SK-MEL-5 (cell line): ENCODE measurements around the gene SFMBT2. TPM values are rescaled to one million over a fixed set of nuclear protein-coding genes. Genes with fewer than 3 reads are reported as not detected.
A peak's percentile ranks its signal among the peaks of the same experiment; 100 is the strongest.
"Not testable (repeated sequence)": the region's sequence is repeated elsewhere in the genome, so short reads cannot be mapped to it uniquely, and the experiment has no call there.

Experiments used
- DNase-seq: peaks from one replicate; pipeline ENCODE4 v3.0.0-alpha.2; 2016; ENCODE audit warnings: low read depth, low spot score
- in situ Hi-C: cut with HindIII; loops from 2 replicates; pipeline ENCODE4 v1.10.0; 2016; ENCODE audit warnings: low sequenced_read_pairs, high pct_unique_total_duplicates, low pct_unique_long_range_greater_than_20kb
- total RNA-seq: library from RNA; depleted of rRNA; stranded (reverse); fragments of >200 nt; shearing (Covaris generic); gene quantifications from 2 replicates; pipeline ENCODE4 v1.2.3, GENCODE V29; 2014

The SFMBT2 gene
- total RNA-seq, 1 experiment from 2014 or later = 2.2 TPM

DNA sequence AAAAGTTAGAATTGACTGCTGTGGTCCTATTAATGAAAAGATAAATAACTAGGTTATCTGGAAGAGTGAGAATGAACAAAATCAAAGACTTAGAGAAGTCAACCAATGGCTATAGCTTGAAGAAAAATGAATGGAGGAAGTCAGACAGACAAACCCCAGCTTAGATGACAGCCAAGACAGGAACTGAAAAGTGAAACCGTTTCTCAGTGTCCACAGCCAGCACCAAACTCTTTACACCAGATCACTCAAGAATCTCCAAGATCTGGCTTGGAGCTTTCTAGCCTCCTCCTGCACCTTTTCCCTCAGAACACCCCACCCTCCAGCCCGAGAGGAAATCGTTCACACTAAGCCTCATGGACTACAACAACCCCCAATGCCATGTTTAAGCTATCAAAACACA lies 167.0 kb downstream of the SFMBT2 start:
- DNase-seq = no peak
- in situ Hi-C loops = no loop called here

DNA sequence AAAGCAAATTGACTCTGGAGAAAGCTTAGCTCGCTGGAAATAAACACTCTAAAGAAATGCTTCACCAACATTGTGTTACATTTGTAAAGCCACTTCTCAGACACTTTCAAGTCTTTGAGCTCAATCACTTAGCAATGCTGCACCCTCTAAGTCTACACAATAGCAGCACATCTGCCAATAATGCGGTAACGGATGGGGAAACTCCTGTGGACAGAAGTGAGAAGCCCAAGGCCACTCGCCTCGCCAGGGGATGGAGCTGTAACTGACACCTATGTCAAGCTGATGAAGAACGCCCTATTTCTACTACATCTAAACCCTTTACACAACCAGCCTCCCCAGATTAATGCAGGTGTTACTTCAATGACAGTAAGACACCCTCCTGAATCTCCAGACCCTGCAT lies 167.7 kb downstream of the SFMBT2 start:
- no peak for DNase-seq
- in situ Hi-C loops = no loop called here

DNA sequence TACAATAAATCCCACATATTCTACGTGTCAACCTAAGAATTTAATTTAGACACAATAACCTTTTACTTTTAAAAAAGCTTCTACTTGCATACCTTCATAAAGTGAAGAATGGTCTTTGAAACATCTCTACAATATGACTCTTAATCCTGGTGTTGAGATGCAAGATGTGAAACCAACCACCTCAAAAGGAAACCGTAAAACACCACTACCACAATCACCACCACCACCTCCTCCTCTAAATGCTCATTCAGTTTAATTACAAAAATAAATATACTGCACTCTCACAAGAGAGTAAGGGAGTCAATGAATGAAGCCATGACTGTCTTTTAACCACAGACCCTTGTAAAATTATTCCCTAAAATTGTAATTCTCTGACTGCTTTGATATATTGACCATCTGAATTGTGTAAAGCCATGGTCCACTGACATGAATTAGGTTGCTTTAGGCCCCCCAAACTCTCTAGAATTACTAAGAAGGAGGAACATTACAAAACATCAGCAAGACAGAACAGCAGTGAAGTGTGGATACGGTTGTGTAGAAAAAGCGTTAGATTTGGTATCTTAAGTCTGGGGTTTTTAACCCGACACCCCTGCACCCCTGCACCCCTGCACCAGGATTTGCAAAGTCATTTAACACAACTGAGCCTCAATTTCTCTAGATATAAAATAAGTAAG lies 171.4 kb downstream of the SFMBT2 start:
- no peak for DNase-seq
- in situ Hi-C loops = no loop called here

DNA sequence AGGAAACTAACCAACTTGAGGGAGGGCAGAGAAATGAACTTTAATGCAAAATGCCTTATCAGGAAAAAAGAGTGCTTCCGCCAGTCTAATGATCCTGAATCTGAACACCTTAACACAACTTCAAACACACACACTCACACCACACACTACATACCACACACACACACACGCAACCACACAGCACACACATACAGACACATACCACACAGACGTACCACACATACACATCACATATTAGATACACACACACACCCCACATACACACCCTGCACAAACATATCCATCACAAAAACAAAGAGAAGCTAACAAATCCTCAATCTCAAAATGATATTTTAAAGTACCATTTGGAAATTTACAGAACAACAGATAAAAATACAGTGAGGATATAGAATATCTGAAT lies 175.5 kb downstream of the SFMBT2 start:
- in situ Hi-C loops = no loop called here
- no peak for DNase-seq

DNA sequence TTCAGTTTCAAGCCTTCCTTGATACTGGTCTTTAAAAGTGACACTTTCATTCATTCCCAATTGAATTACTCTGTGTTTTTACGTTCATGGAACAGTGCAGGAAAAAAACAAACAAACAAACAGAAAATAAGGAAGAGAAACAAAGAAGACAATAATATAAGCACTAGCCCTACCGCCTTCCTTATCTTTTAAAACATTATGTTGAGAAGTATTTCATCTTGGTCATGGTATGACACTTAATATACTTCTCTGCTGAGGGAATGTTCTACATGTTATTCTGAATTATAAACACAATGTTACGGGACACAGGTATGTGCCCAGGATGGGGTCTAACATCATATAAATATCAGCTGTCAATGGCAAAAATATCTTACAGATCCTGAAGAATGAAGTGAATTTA lies 176.7 kb downstream of the SFMBT2 start:
- DNase-seq = no peak
- in situ Hi-C loops = no loop called here

DNA sequence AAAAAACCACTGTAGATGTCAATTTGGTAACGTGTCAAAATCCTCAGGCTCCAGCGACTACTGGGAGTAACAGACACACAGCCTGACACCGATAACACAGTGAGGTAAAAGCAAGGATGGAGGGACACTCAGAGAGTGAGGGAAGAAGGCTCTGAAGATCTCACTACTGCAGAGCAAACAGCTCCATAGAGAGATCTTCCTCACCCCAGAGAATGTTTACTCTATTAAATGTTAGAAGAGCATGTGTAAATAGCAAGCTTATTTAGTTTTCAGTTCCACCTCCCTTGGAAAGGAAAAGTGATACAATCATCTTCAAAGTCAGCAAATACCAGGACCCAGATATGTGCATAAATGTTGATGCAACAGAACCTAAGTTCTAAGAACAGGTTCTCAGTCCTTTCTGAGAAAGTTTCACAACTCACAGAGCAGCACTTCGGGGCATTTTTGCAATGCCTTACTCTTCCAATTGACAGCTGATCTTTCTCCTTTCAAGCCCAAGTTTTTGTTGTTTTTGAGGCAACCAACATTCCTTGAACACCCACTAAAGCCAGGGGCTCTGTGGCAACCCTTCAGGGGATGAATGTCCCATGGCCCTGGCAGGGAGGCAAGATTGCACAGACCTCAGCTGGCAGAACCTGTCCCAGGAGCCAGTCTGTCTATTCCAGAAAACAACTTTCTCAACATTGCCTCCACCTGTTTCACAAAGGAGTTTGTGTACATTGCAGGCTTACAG lies 177.4 kb downstream of the SFMBT2 start:
- in situ Hi-C loops = no loop called here
- DNase-seq = no peak

DNA sequence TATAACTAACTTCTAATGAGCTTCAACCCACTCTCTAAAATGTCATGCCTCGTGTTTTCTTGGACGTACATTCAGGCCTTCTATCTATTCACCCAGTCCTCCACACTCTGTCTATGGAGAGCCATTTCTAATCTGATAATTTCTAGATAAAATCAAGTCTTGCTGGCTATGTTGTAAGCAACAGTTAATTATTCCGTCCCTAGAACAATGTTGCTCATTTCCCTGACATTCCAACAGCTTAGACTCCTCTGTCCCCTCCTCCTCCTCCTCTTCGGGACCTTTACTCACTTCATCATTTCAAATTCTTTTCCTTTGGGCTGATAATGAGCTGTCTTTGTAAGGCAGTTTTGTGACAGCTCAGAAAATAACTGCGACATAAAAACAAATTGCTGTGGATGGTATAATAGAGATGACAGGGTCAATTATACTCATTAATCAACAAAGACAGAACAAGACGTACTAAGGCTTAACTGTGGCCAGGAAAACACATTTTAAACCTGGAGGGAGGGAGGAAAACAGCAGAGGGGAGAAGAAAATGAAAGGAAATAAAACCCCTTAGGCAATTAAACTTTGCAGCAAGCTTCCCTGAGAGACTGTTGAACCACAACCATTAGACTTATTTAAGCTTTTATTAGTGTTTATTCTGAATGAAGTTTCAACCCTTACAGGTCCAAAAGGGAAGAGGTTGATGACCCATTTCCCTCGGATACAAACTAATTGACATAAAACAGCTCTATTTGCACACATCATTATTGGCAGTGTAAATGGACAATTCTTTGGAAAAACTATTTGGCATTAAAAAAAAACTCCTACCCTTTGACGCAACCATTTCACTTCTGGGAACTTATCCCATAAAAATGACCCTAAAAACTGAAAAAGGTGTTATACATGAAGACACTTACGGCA lies 179.1 kb downstream of the SFMBT2 start:
- in situ Hi-C loops = no loop called here
- DNase-seq = no peak

DNA sequence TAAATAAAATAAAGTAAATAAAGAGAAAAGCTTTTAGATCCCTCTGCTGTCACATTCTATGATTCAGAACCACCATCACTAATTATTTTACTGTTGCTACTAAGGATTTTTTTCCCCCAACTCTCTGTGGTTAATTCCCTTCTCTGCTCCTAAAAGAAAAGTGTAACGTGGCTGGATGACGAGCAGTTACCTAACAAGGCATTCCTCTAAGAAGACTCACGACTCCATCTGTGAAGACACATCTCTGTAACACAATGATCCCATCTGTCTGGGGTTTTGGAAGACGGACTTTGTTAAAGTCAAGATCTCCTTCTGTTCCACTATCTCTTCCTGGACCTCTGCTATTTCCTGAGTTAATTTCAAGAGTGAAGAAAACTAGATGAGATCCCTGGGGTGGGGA lies 179.9 kb downstream of the SFMBT2 start:
- DNase-seq = no peak
- in situ Hi-C loops = no loop called here

DNA sequence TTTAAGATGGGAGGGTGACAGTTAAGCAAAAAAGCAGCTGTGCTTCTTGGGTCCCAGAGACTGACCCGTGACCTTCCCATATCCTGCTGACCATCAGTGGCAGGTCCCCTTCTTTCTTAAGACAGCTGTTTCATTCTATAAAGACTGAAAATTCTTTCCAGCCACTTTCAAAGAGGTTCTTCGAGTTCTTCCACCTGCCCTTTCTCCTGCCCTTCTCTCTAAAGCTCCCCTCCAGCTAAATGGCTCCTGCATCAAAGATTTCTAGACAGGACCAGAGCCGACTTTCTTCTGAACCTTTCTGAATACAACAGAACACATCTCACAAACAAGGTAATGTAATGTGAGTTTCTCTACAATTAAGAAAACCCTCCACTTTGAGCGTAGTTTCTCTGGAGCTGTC lies 180.8 kb downstream of the SFMBT2 start:
- no peak for DNase-seq
- in situ Hi-C loops = no loop called here

DNA sequence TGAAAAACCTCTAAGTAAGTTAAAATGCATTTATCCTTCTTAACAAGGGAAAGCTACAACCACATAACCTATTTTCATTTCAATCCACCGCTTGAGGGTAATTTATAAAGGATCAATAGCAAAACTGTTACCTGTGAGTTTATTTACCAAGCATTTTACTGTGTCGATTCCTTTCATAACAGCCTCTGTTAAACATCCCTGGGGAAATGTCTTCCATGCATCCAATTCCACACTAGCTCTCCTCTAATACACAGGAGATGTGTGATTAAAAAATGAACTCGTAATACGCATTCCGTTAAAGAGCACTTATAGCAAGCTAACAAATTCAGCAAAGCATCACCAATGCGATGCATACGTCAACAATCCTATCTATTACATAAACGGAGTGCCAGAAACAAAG lies 185.7 kb downstream of the SFMBT2 start:
- no peak for DNase-seq
- in situ Hi-C loops = no loop called here

DNA sequence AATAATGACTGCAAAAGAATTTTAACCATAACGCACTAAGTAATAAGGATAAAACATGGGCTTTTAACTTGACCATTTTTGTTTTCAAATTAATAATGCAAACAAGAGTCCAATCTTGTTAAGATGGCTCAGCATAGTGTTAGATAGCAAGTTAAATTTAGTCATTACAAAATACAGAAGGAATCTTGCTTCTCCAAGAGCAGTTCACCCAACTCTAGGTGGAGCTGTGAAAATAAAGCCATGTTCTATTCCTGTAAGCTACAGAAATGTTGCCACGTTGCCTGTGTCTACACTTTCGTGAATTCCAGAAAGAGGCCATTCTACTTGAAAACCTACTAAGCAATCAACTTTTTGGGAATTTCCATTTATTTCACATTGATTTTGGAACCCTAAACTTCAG lies 191.9 kb downstream of the SFMBT2 start:
- DNase-seq = peak; percentile 27
- in situ Hi-C loops = no loop called here

DNA sequence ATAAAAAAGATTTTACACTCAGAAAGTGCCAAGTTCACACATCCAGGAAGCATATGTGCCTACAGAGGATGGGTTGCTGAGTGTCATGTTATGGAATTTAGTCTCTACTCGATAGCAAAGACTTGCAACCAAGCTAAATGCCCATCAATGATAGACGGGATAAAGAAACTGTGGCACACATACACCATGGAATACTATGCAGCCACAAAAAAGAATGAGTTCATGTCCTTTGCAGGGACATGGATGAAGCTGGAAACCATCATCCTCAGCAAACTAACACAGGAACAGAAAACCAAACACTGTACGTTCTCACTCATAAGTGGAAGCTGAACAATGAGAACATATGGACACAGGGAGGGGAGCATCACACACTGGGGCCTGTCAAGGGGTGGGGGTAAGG lies 198.1 kb downstream of the SFMBT2 start:
- in situ Hi-C loops, DNase-seq: not testable (repeated sequence)

DNA sequence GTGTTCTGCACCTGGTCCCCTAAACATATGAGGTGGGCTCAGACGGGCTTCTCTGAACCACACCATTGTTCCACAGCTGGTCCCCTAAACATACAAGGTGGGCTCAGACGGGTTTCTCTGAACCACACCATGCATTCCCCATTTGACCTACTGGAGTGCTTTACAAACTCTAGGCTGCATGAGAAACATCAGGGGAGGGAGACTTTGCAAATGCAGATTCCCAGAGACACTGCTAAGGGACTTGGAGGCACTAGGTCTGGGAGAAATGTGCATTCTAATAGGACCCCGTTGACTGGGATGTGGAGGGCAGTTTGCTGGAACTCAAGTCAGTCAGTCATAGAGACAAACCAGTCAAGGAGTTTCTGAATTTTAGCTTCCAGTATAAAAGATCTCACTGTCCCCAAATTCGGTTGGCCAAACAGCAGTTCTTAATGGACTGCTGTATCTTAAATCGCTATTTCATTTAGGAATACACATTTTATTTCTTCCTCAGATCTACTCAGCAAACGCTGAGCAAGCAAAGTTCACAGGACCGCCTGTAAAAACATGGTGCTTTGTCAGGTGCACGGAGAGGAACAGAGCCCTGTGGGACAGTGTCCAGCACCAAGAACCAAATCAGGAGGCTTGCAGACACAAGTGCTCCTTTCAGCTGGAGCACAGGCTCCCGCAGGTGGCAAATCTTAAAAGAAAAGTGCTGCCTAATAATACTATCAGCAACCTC lies 198.8 kb downstream of the SFMBT2 start:
- no peak for DNase-seq
- in situ Hi-C loops = no loop called here

DNA sequence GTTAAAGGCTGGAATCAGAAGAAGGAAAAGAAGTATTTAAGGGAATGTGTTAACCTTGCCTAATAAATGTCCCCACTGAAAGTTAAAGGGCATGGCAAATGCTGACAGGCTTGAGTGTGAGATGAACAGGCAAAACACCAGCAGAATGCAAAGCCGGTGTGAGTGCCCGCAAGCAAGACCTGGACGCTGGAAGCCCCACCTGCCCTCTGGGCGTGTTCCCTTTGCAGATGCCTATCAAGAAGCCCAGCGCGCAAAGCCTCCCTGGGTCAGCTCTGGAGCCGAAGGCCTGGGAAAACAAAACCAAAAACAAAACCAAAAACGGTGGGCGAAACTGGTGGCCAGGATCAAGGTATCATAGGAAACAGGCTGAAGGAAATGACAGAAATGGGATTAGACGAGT lies 200.3 kb downstream of the SFMBT2 start:
- in situ Hi-C loops = no loop called here
- no peak for DNase-seq

DNA sequence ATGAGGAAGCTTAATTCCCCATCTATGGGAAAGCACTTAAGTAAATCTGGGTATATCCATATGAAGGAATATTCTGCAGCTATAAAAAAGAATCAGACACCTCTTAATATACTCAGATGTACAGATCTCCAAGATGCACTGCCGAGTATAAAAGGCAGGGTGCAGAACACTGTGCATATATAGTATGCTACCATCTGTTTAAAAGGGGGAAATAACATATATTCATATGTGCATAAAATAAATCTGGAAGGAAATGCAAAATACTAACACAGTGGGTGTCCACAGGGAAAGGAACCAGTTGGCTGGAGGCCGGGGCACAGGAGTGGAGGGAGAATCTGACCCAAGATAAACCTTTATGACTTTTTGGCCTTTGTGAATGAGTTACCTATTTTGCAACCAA lies 201.4 kb downstream of the SFMBT2 start:
- DNase-seq = no peak
- in situ Hi-C loops = no loop called here

DNA sequence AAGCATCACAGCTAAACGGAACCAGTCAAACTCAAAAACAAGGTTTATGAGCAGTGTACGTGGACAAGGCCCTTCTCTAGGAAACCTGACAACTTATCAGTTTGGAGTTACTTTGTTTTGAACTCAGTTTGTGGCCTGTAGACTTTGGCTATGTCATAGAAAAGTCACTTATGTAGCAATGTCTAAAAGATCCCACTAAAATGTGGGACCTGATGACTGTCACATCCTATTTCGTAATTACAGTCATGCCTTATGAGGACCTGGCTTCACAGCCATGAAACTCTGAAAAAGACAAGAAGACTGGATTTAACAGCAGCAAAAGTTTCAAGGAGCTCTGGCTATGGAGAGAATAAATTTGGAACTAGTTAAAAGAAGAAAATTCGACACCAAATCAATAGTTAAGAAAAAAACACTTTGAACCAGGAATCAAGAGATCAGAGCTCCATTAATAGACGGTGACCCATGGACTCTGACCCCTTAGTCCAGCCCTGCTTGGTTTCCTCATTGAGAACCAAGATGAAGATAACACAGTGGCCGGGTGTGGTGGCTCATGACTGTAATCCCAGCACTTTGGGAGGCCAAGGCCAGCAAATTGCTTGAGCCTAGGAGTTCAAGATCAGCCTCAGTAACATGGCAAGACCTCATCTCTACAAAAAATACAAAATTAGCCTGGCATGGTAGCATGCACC lies 204.3 kb downstream of the SFMBT2 start:
- in situ Hi-C loops = no loop called here
- DNase-seq = no peak

DNA sequence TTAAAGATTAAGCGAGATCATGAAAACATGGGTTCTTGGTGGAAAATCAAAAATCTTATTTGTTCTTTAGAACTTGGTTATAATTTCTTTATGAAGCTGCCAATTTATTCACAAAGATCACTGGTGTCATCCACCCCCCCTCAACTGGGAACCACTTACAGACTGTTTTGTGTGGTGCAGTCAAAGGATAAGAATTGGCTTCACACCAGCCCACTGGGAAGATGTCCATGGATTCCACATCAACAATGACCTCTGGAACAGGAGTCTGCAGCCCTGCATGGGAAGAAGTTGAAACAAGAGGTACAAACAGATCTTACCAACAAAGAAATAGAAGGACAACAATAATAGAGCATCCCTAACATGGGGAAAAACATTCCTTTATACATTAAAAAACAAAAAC lies 205.2 kb downstream of the SFMBT2 start:
- in situ Hi-C loops = no loop called here
- no peak for DNase-seq
